Natural killer cell (primary cell): ENCODE results near the gene FBN1. TPM values are rescaled to one million over a fixed set of nuclear protein-coding genes. Genes with fewer than 3 reads are reported as not detected.

Experiments used
- ATAC-seq, 3 donors: fragments of 150-1000 bp in 2 of 3; fragments of 200-7000 bp in 1 of 3; cut with Tn5 transposase; 1 replicate in 1 of 3; 2 replicates in 2 of 3; pipeline ENCODE4 v1.10.0; 2021; ENCODE audit warnings: mild to moderate bottlenecking in 2 of 3, moderate library complexity in 2 of 3
- DNase-seq, 2 donors: peaks; one replicate each; pipeline versions ENCODE4 v3.0.0 to v3.0.0-alpha.2; 2013 to 2021; ENCODE audit warnings: mixed read lengths in 1 of 2
- H3K27ac ChIP-seq: one replicate; pipeline ENCODE4 v1.5.1; 2013; ENCODE audit warnings: mild to moderate bottlenecking, low read length
- H3K27me3 ChIP-seq: one replicate; pipeline ENCODE4 v1.6.1; 2013; ENCODE audit warnings: low read length; ENCODE audit not compliant: control insufficient read depth, insufficient read depth
- H3K36me3 ChIP-seq: one replicate; pipeline ENCODE4 v1.6.1; 2013; ENCODE audit warnings: low read length; ENCODE audit not compliant: control insufficient read depth, insufficient read depth
- H3K4me1 ChIP-seq: one replicate; pipeline ENCODE4 v1.6.1; 2013; ENCODE audit warnings: low read length; ENCODE audit not compliant: control insufficient read depth, insufficient read depth
- H3K4me3 ChIP-seq: one replicate; pipeline ENCODE4 v1.5.1; 2013; ENCODE audit warnings: low read length
- H3K9me3 ChIP-seq: one replicate; pipeline ENCODE4 v1.6.1; 2013; ENCODE audit warnings: low read length; ENCODE audit not compliant: control insufficient read depth, insufficient read depth
- H3K27ac Mint-ChIP-seq, 2 donors: one replicate each; pipeline ENCODE4 v1.8.0; 2022; ENCODE audit warnings: mild to moderate bottlenecking in 2 of 2, mixed read lengths in 2 of 2, moderate library complexity in 1 of 2
- H3K27me3 Mint-ChIP-seq, 2 donors: one replicate each; pipeline ENCODE4 v1.8.0; 2022; ENCODE audit warnings: low read depth in 2 of 2, mixed read lengths in 2 of 2
- H3K36me3 Mint-ChIP-seq: one replicate; pipeline ENCODE4 v1.8.0; 2022; ENCODE audit warnings: mixed read lengths
- H3K4me1 Mint-ChIP-seq, 2 donors: one replicate each; pipeline ENCODE4 v1.8.0; 2022; ENCODE audit warnings: mixed read lengths in 2 of 2
- H3K4me3 Mint-ChIP-seq: one replicate; pipeline ENCODE4 v1.8.0; 2022; ENCODE audit warnings: mild to moderate bottlenecking, moderate library complexity, mixed read lengths
- H3K9me3 Mint-ChIP-seq, 2 donors: one replicate each; pipeline ENCODE4 v1.8.0; 2022; ENCODE audit warnings: mixed read lengths in 2 of 2
- CTCF ChIP-seq: fragments of 200-600 bp; IDR thresholded peaks from one replicate; pipeline ENCODE4 v1.8.0; 2022; ENCODE audit warnings: antibody characterized with exemption
- WGBS: methylation state at CpG from one replicate; pipeline ENCODE4 v1.1.7; 2013; ENCODE audit warnings: missing lambda C conversion rate; ENCODE audit not compliant: insufficient coverage; 5-methylcytosine and 5-hydroxymethylcytosine counted together
- intact Hi-C: fragments of 100-400 bp; cut with micrococcal nuclease; formaldehyde crosslinking; loops from one replicate; pipeline ENCODE4 v1.14.2; 2022
- total RNA-seq, 4 donors: library from RNA; stranded (reverse); fragments of 120-200 nt in 1 of 4; gene quantifications; one replicate each; pipeline versions ENCODE4 v1.2.3 to v1.2.4, GENCODE V29; 2013 to 2022

The FBN1 gene
- total RNA-seq, 3 donors from 2014 or later (not counting 1 experiment from before 2014, with no cell fraction given), result 0.33 to 0.54 (median 0.33) TPM

GRCh38 chr15:48465410-48465809, 180.1 kb downstream of the FBN1 start:
- Mint-ChIP-seq H3K27ac (no peak overlapping the region), H3K36me3 (no peaks in the 10 kb centered on the region), H3K27me3 (no peaks in the 10 kb centered on the region), H3K4me1 (no peaks in the 10 kb centered on the region), H3K4me3 (no peak overlapping the region), H3K9me3 (no peaks in the 10 kb centered on the region)
- no peaks in the 10 kb centered on the region for H3K4me1 ChIP-seq
- no peaks in the 10 kb centered on the region for H3K36me3 ChIP-seq
- ATAC-seq (no peak), DNase-seq (no peak)
- intact Hi-C loops, result no loop called here
- no peak overlapping the region for H3K27ac ChIP-seq
- H3K9me3 ChIP-seq, result no peaks in the 10 kb centered on the region
- whole genome bisulfite sequencing, result 85% methylated on average over 4 of the region's 5 CpGs
- H3K27me3 ChIP-seq, result no peaks in the 10 kb centered on the region
- no peak overlapping the region for H3K4me3 ChIP-seq
- no peak for TF ChIP-seq CTCF

GRCh38 chr15:48463366-48463880, 182.1 kb downstream of the FBN1 start:
- ATAC-seq (no peak), DNase-seq (no peak)
- Mint-ChIP-seq H3K4me1 (no peaks in the 10 kb centered on the region), H3K27ac (no peak overlapping the region), H3K9me3 (no peaks in the 10 kb centered on the region), H3K36me3 (no peaks in the 10 kb centered on the region), H3K4me3 (no peak overlapping the region), H3K27me3 (no peaks in the 10 kb centered on the region)
- no peaks in the 10 kb centered on the region for H3K27me3 ChIP-seq
- intact Hi-C loops, result no loop called here
- no peaks in the 10 kb centered on the region for H3K4me1 ChIP-seq
- TF ChIP-seq CTCF, result no peak
- no peaks in the 10 kb centered on the region for H3K9me3 ChIP-seq
- no peak overlapping the region for H3K27ac ChIP-seq
- H3K4me3 ChIP-seq, result no peak overlapping the region
- 94% methylated on average over 3 of the region's 4 CpGs for WGBS
- no peaks in the 10 kb centered on the region for H3K36me3 ChIP-seq

GRCh38 chr15:48462688-48463087, 182.8 kb downstream of the FBN1 start:
- Mint-ChIP-seq H3K4me3 (no peak overlapping the region), H3K9me3 (no peaks in the 10 kb centered on the region), H3K27me3 (no peaks in the 10 kb centered on the region), H3K4me1 (no peaks in the 10 kb centered on the region), H3K36me3 (no peaks in the 10 kb centered on the region), H3K27ac (no peak overlapping the region)
- WGBS, result 93% methylated on average over 3 of the region's 4 CpGs
- no peaks in the 10 kb centered on the region for H3K36me3 ChIP-seq
- H3K4me1 ChIP-seq, result no peaks in the 10 kb centered on the region
- no peak overlapping the region for H3K4me3 ChIP-seq
- no peak overlapping the region for H3K27ac ChIP-seq
- no peaks in the 10 kb centered on the region for H3K27me3 ChIP-seq
- no peak for DNase-seq
- no peak for ATAC-seq
- no peak for TF ChIP-seq CTCF
- intact Hi-C loops, result no loop called here
- no peaks in the 10 kb centered on the region for H3K9me3 ChIP-seq
